Ishikawa (cell line): ENCODE measurements around the gene EIF1AD.

Source experiments
- EP300 ChIP-seq: IDR thresholded peaks from 2 replicates; pipeline ENCODE4 v1.6.1; 2012; ENCODE audit warnings: borderline replicate concordance
- RAD21 ChIP-seq: IDR thresholded peaks from 2 replicates; pipeline ENCODE4 v1.6.1; 2012; ENCODE audit warnings: low read depth
- REST ChIP-seq: IDR thresholded peaks from 2 replicates; pipeline ENCODE4 v1.6.1; 2012; ENCODE audit warnings: low read depth, mild to moderate bottlenecking
- TAF1 ChIP-seq: IDR thresholded peaks from 2 replicates; pipeline ENCODE4 v1.6.1; 2012; ENCODE audit warnings: low read depth, mild to moderate bottlenecking
- TEAD4 ChIP-seq: IDR thresholded peaks from 2 replicates; pipeline ENCODE4 v1.6.1; 2012

- no peak for TF ChIP-seq EP300
- no peak for TF ChIP-seq TEAD4
- no peak for TF ChIP-seq REST
- no peak for TF ChIP-seq RAD21
- TF ChIP-seq TAF1: no peak
These were observed 46.8 kb upstream of the EIF1AD start, which contains the start of gene GAL3ST3 for GRCh38 chr11:66048547-66049323.
